K562 (cell line): Measurements from ENCODE around the gene ACER3. TPM values are rescaled to one million over a fixed set of nuclear protein-coding genes. Genes with fewer than 3 reads are reported as not detected.

Experiments used
- ARID3B ChIP-seq: fragments of 250-450 bp; sonication (Bioruptor Pico); IDR thresholded peaks from 2 replicates; pipeline ENCODE4 v1.4.0; 2020; ENCODE audit warnings: borderline replicate concordance
- ASH1L ChIP-seq: fragments of 450-650 bp; IDR thresholded peaks from 2 replicates; pipeline ENCODE4 v1.6.1; 2018; ENCODE audit warnings: borderline replicate concordance, mild to moderate bottlenecking, low read depth; ENCODE audit not compliant: partially characterized antibody
- ATF6 ChIP-seq: sonication (generic); formaldehyde crosslinking; IDR thresholded peaks from 2 replicates; pipeline ENCODE4 v1.4.0; 2020; ENCODE audit warnings: mild to moderate bottlenecking, missing genetic modification reagents
- ATF7 ChIP-seq: fragments of 450-650 bp; IDR thresholded peaks from 2 replicates; pipeline ENCODE4 v1.7.1; 2014; ENCODE audit warnings: mild to moderate bottlenecking, moderate library complexity
- GATAD2A ChIP-seq: fragments of 450-650 bp; IDR thresholded peaks from 2 replicates; pipeline ENCODE4 v1.6.1; 2017
- MYC ChIP-seq, 2 experiments: fragments of 250-450 bp in 1 of 2; sonication (Bioruptor Pico) in 1 of 2; IDR thresholded peaks; 2 replicates each; pipeline versions ENCODE4 v1.5.1 to v1.6.1; 2012 to 2021; ENCODE audit warnings: low read depth in 2 of 2, borderline replicate concordance in 1 of 2, improper control_type of control experiment in 1 of 2, low read length in 1 of 2, mild to moderate bottlenecking in 1 of 2, moderate library complexity in 1 of 2
- NCOA6 ChIP-seq: fragments of 450-650 bp; IDR thresholded peaks from 2 replicates; pipeline ENCODE4 v1.6.1; 2017; ENCODE audit warnings: mild to moderate bottlenecking
- NR2F6 ChIP-seq: fragments of 450-650 bp; formaldehyde crosslinking; IDR thresholded peaks from 2 replicates; pipeline ENCODE4 v1.4.0; 2020; ENCODE audit warnings: mild to moderate bottlenecking
- PHF8 ChIP-seq: fragments of 200-600 bp; sonication (generic); IDR thresholded peaks from 2 replicates; pipeline ENCODE4 v1.6.1; 2012; ENCODE audit warnings: mixed run types, mild to moderate bottlenecking, inconsistent platforms, low read length, moderate library complexity, borderline replicate concordance
- PRPF4 ChIP-seq: fragments of 200-400 bp; formaldehyde crosslinking; IDR thresholded peaks from one replicate; pipeline ENCODE4 v1.6.1; 2017; ENCODE audit warnings: low read length, low read depth, mild to moderate bottlenecking; ENCODE audit not compliant: insufficient read depth, poor library complexity, severe bottlenecking
- RBM14 ChIP-seq: fragments of 200-400 bp; formaldehyde crosslinking; IDR thresholded peaks from 2 replicates; pipeline ENCODE4 v1.6.1; 2018; ENCODE audit warnings: low read depth, mild to moderate bottlenecking, low read length, moderate library complexity, borderline replicate concordance; ENCODE audit not compliant: insufficient read depth
- SMARCA4 ChIP-seq: fragments of 450-650 bp; IDR thresholded peaks from 2 replicates; pipeline ENCODE4 v1.6.1; 2016
- SP2 ChIP-seq: IDR thresholded peaks from 2 replicates; pipeline ENCODE4 v1.6.1; 2011; ENCODE audit warnings: mild to moderate bottlenecking, low read depth, low read length, moderate library complexity; ENCODE audit not compliant: poor library complexity, severe bottlenecking; ENCODE audit errors: extremely low read depth
- STAT5A ChIP-seq: IDR thresholded peaks from 2 replicates; pipeline ENCODE4 v1.6.1; 2012; ENCODE audit warnings: low read length, inconsistent platforms, borderline replicate concordance
- ZBTB1 ChIP-seq: sonication (generic); formaldehyde crosslinking; IDR thresholded peaks from 2 replicates; pipeline ENCODE4 v1.8.1; 2023; ENCODE audit warnings: missing genetic modification reagents, low read depth, mild to moderate bottlenecking, borderline replicate concordance
- ZBTB2 ChIP-seq: fragments of 450-650 bp; IDR thresholded peaks from 2 replicates; pipeline ENCODE4 v1.6.1; 2016; ENCODE audit warnings: antibody characterized with exemption
- ZNF212 ChIP-seq: fragments of 450-650 bp; formaldehyde crosslinking; IDR thresholded peaks from 2 replicates; pipeline ENCODE4 v1.4.0; 2020; ENCODE audit warnings: mild to moderate bottlenecking
- ZNF584 ChIP-seq: fragments of 200-800 bp; sonication (Bioruptor generic); IDR thresholded peaks from 2 replicates; pipeline ENCODE4 v1.6.1; 2016; ENCODE audit warnings: low read depth, mild to moderate bottlenecking, missing genetic modification characterization, missing compliant biosample characterization
- polyA plus RNA-seq, 8 experiments: library from polyadenylated mRNA; depleted of rRNA in 4 of 8; stranded (reverse) in 5 of 8; unstranded in 3 of 8; fragments of >200 nt; fragmentation: Nextera tagmentation in 2 of 8; fragmentation: Illumina TruSeq in 1 of 8; extraction: Ambion mirVana in 2 of 8; extraction: Trizol in 1 of 8; gene quantifications; 2 replicates each; pipeline versions ENCODE4 v1.2.1 to v1.2.3, GENCODE V29; 2011 to 2014; ENCODE audit warnings: inconsistent platforms in 1 of 8, missing spikeins in 1 of 8
- total RNA-seq, 7 experiments: library from RNA; depleted of rRNA in 6 of 7; stranded (reverse); fragments of >200 nt in 6 of 7; fragmentation: Illumina TruSeq in 2 of 7; extraction: Trizol in 2 of 7; gene quantifications; 2 replicates each; pipeline versions ENCODE4 v1.2.1 to v1.2.3, GENCODE V29; 2011 to 2021; ENCODE audit warnings: low replicate concordance in 1 of 7

Gene ACER3
- total and polyA plus RNA-seq, 9 of the 15 experiments (the other 6 are each of a cell fraction or from before 2014, with no cell fraction given), result 2.0 to 23.8 (median 9.5) TPM

GRCh38 chr11:76860539-76861475 lies at the start of gene ACER3 (continued):
- TF ChIP-seq ARID3B (CRISPR knock-in tag) (no peak), STAT5A (no peak), ASH1L (no peak), ZNF584 (CRISPR knock-in tag) (no peak), NCOA6 (no peak), MYC (IDR thresholded peaks at IDR 0.05; ENCODE audit: low read depth, low read length) (peak; percentile 38), MYC (CRISPR knock-in tag; IDR thresholded peaks at IDR 0.05; ENCODE audit: borderline replicate concordance, low read depth) (no peak), RBM14 (no peak), ZBTB1 (CRISPR knock-in tag) (no peak), PHF8 (peak; percentile 87; the same call in 1 of the 2 replicates), NR2F6 (CRISPR knock-in tag) (no peak), SP2 (no peak), ATF7 (peak; percentile 46; the same call in 1 of the 2 replicates), SMARCA4 (no peak), PRPF4 (no peak), ATF6 (CRISPR knock-in tag) (no peak), GATAD2A (0 out of 2 replicates have a peak, but pooled peaks have one; percentile 65), ZNF212 (no peak), ZBTB2 (no peak)
